ENCODE data around the gene POLD3.

DNA sequence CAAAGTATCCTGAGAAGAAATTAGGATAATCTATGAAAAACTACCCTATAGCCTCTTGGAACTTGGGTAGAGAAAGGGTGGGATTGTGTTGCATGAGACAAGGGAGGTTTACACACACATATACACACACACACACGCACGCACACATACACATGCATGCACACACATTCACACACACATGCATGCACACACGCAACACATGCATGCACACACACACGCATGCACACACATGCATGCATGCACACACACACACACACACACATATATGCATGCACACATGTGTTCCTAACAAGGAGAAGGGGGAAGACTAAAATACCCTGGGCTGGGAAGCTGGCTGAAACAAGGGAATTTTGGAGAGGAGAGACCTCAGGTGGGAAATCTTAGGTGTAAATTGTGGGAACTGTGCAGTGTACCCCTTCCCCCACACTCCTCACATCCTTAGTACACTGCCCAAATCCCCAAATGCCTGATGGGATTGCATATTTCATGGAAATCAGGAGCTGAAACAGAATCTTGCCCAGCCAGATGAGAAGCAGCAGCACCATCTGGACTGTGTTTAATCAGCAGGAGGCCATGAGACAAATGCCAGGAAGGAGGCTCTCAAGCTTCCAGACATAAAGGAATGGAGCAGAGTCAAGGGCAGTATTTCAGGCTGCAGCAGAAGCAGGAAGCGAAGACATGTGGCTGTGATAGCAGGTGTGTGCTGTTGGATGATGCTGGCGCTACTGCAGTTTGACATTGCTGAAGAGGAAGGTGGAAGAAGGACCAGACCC, 14.6 kb upstream of the POLD3 start:
- TF ChIP-seq, protein P1, sequence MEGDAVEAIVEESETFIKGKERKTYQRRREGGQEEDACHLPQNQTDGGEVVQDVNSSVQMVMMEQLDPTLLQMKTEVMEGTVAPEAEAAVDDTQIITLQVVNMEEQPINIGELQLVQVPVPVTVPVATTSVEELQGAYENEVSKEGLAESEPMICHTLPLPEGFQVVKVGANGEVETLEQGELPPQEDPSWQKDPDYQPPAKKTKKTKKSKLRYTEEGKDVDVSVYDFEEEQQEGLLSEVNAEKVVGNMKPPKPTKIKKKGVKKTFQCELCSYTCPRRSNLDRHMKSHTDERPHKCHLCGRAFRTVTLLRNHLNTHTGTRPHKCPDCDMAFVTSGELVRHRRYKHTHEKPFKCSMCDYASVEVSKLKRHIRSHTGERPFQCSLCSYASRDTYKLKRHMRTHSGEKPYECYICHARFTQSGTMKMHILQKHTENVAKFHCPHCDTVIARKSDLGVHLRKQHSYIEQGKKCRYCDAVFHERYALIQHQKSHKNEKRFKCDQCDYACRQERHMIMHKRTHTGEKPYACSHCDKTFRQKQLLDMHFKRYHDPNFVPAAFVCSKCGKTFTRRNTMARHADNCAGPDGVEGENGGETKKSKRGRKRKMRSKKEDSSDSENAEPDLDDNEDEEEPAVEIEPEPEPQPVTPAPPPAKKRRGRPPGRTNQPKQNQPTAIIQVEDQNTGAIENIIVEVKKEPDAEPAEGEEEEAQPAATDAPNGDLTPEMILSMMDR (IDR thresholded peaks at IDR 0.05; ENCODE audit: control extremely low read depth in 1 of 3, insufficient read depth in 1 of 3, low read depth in 1 of 3, low read length in 3 of 3): no peak
- no peak for TF ChIP-seq CHD2 (IDR thresholded peaks at IDR 0.05; ENCODE audit: low read length)
- TF ChIP-seq RFX5 (IDR thresholded peaks at IDR 0.05; ENCODE audit: borderline replicate concordance, low read depth, low read length): no peak
- no peak for TF ChIP-seq POLR2AphosphoS5 (IDR thresholded peaks at IDR 0.05; ENCODE audit: low read depth, low read length)
- TF ChIP-seq SP1 (IDR thresholded peaks at IDR 0.05; ENCODE audit: low read depth, low read length): no peak
- no peak for TF ChIP-seq TCF12 (IDR thresholded peaks at IDR 0.05; ENCODE audit: low read depth, low read length)
- no peak for TF ChIP-seq CBX5 (IDR thresholded peaks at IDR 0.05; ENCODE audit: low read depth, low read length)
- no peak for TF ChIP-seq HDAC2 (IDR thresholded peaks at IDR 0.05; ENCODE audit: borderline replicate concordance in 1 of 2, low read depth in 2 of 2, low read length in 2 of 2)
- TF ChIP-seq KDM5A (IDR thresholded peaks at IDR 0.05; ENCODE audit: low read length): no peak
- TF ChIP-seq, protein P2, sequence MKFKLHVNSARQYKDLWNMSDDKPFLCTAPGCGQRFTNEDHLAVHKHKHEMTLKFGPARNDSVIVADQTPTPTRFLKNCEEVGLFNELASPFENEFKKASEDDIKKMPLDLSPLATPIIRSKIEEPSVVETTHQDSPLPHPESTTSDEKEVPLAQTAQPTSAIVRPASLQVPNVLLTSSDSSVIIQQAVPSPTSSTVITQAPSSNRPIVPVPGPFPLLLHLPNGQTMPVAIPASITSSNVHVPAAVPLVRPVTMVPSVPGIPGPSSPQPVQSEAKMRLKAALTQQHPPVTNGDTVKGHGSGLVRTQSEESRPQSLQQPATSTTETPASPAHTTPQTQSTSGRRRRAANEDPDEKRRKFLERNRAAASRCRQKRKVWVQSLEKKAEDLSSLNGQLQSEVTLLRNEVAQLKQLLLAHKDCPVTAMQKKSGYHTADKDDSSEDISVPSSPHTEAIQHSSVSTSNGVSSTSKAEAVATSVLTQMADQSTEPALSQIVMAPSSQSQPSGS (IDR thresholded peaks at IDR 0.05; ENCODE audit: low read length): no peak
- no peak for TF ChIP-seq EZH2 (IDR thresholded peaks at IDR 0.05; ENCODE audit: low read depth, low read length, severe bottlenecking)
- no peak for TF ChIP-seq CEBPB (IDR thresholded peaks at IDR 0.05; ENCODE audit: low read depth, low read length)
- TF ChIP-seq TAF1 (IDR thresholded peaks at IDR 0.05; ENCODE audit: low read depth, low read length): no peak
- TF ChIP-seq RXRA (IDR thresholded peaks at IDR 0.05; ENCODE audit: insufficient read depth, low read depth, low read length): no peak
